ENCODE measurements around the gene EPS15. TPM values are rescaled to one million over a fixed set of nuclear protein-coding genes. Genes with fewer than 3 reads are reported as not detected.

The EPS15 gene
- total and polyA plus RNA-seq, 10 of the 15 experiments (the other 5 are each of a cell fraction or from before 2014, with no cell fraction given) = 24.7 to 87.8 (median 56.3) TPM

DNA sequence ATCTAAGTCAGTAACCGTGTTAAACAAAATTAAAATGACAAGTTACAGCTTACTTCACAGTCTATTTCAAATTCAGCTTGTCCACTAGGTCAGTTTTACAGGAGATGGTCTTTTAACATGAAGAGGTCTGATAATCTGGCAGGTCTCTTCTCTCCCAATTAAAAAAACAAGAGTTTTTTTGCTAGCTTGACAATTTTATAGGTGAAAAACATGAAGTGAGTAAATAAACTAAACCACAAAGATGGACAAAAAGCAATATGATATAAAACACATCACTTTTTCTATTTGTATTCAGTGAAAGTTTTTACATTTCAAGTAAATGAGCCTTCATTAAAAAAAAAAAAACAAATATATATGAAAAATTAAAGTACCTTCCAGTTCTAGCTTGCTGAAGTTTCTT, 163.7 kb downstream of the EPS15 start:
- SMC1A ChIA-PET (ENCODE audit: uncharacterized antibody, unreplicated experiment) = interaction anchor here (1.3 to 2.7 kb wide), 2 partner anchors 14 to 180 kb away, joined by 3 to 6 read pairs; no protein-coding TSS in a partner anchor
- H3K9ac ChIP-seq (ENCODE audit: control insufficient read depth, insufficient read depth, low read length) = no peak overlapping the region
- POLR2A ChIA-PET = interaction anchor here (0.7 kb wide), 1 partner anchor 77 kb away, joined by 3 read pairs; no protein-coding TSS in a partner anchor

DNA sequence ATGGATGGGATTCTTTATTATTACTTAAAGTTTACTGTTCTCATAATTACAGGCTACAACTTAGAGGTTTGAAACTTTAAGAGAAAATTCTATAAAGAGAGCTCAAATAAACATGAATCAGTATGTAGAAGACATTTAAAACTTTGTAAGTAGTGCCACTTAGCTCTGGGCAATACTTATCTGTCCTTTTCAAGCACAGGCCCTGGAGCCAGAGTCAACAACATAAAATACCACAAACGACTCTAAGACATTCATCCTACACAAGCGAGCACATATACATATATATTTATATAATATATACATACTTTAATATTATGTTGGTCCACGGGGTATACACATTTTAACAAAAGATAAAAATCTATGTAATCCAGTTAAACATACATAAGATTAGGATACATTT, 164.7 kb downstream of the EPS15 start:
- Histone ChIP-seq H3K9me3 (replicated peaks; ENCODE audit: control insufficient read depth, insufficient read depth, low read length) (no peaks in the 10 kb centered on the region), H3K9ac (ENCODE audit: control insufficient read depth, insufficient read depth, low read length) (no peak overlapping the region), H3K36me3 (ENCODE audit: control insufficient read depth in 2 of 2, insufficient read depth in 2 of 2, low read length in 1 of 2) (peaks cover 0 to 8% of the 10 kb centered on the region in 2 experiments; a peak in 1 of 4 replicates), H3K27ac (ENCODE audit: control insufficient read depth, insufficient read depth) (no peak overlapping the region), H3K4me1 (ENCODE audit: control insufficient read depth, insufficient read depth, low read length) (no peaks in the 10 kb centered on the region), H3K79me2 (ENCODE audit: control insufficient read depth, insufficient read depth, low read length) (no peaks in the 10 kb centered on the region), H2AFZ (ENCODE audit: control insufficient read depth, low read depth, low read length) (no peak overlapping the region), H4K20me1 (ENCODE audit: control insufficient read depth, insufficient read depth) (no peaks in the 10 kb centered on the region), H3K4me2 (ENCODE audit: control insufficient read depth, insufficient read depth) (no peak overlapping the region), H3K27me3 (replicated peaks in 1 of 2; ENCODE audit: control insufficient read depth in 2 of 2, insufficient read depth in 2 of 2, low read length in 1 of 2) (no peaks in the 10 kb centered on the region), H3K4me3 (no peak overlapping the region)
- in situ Hi-C loops (cut with MboI) (no loop called here), intact Hi-C loops (cut with micrococcal nuclease; ENCODE audit: unreplicated experiment) (no loop called here)
- FAIRE-seq (no peak), DNase-seq (ENCODE audit: low read depth, low spot score) (no peak), ATAC-seq (no peak)
- POLR2A ChIA-PET = interaction anchor here (0.6 kb wide), 1 partner anchor 229 kb away, joined by 4 read pairs; no protein-coding TSS in a partner anchor
- SMC1A ChIA-PET (ENCODE audit: uncharacterized antibody, unreplicated experiment) = interaction anchor here (2.3 to 2.7 kb wide), 2 partner anchors 8 to 181 kb away, joined by 6 read pairs; no protein-coding TSS in a partner anchor
- 95% methylated on average over 3 of the region's 3 CpGs for WGBS (ENCODE audit: insufficient coverage, insufficient replicate concordance, low lambda C conversion rate, missing lambda C conversion rate)
- CTCF ChIA-PET = interaction anchor here (0.6 to 1.3 kb wide), 2 partner anchors 20 to 57 kb away, joined by 3 read pairs; no protein-coding TSS in a partner anchor
- BruUV-seq (replicated peaks) = no TSS peak
- RAD21 ChIA-PET (ENCODE audit: unreplicated experiment) = no interaction called here
- TF ChIP-seq KAT2A (conservative IDR thresholded peaks at IDR 0.05; ENCODE audit: control insufficient read depth, low read depth, low read length) (no peak), NR2F1 (conservative IDR thresholded peaks at IDR 0.05) (no peak), BACH1 (IDR thresholded peaks at IDR 0.05; ENCODE audit: borderline replicate concordance) (no peak), CHD4 (IDR thresholded peaks at IDR 0.05) (no peak), EZH2 (IDR thresholded peaks at IDR 0.05; ENCODE audit: borderline replicate concordance, control insufficient read depth, low read depth, low read length) (no peak), ZNF207 (IDR thresholded peaks at IDR 0.05; ENCODE audit: borderline replicate concordance) (no peak), FOS (IDR thresholded peaks at IDR 0.05; ENCODE audit: borderline replicate concordance, extremely low read depth, insufficient read length) (no peak), MEF2A (IDR thresholded peaks at IDR 0.05; ENCODE audit: insufficient read depth, low read depth, low read length) (no peak)
- TF ChIP-seq, protein P1, sequence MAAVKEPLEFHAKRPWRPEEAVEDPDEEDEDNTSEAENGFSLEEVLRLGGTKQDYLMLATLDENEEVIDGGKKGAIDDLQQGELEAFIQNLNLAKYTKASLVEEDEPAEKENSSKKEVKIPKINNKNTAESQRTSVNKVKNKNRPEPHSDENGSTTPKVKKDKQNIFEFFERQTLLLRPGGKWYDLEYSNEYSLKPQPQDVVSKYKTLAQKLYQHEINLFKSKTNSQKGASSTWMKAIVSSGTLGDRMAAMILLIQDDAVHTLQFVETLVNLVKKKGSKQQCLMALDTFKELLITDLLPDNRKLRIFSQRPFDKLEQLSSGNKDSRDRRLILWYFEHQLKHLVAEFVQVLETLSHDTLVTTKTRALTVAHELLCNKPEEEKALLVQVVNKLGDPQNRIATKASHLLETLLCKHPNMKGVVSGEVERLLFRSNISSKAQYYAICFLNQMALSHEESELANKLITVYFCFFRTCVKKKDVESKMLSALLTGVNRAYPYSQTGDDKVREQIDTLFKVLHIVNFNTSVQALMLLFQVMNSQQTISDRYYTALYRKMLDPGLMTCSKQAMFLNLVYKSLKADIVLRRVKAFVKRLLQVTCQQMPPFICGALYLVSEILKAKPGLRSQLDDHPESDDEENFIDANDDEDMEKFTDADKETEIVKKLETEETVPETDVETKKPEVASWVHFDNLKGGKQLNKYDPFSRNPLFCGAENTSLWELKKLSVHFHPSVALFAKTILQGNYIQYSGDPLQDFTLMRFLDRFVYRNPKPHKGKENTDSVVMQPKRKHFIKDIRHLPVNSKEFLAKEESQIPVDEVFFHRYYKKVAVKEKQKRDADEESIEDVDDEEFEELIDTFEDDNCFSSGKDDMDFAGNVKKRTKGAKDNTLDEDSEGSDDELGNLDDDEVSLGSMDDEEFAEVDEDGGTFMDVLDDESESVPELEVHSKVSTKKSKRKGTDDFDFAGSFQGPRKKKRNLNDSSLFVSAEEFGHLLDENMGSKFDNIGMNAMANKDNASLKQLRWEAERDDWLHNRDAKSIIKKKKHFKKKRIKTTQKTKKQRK (IDR thresholded peaks at IDR 0.05; ENCODE audit: low read depth, low read length) = no peak
- TF ChIP-seq, protein P2, sequence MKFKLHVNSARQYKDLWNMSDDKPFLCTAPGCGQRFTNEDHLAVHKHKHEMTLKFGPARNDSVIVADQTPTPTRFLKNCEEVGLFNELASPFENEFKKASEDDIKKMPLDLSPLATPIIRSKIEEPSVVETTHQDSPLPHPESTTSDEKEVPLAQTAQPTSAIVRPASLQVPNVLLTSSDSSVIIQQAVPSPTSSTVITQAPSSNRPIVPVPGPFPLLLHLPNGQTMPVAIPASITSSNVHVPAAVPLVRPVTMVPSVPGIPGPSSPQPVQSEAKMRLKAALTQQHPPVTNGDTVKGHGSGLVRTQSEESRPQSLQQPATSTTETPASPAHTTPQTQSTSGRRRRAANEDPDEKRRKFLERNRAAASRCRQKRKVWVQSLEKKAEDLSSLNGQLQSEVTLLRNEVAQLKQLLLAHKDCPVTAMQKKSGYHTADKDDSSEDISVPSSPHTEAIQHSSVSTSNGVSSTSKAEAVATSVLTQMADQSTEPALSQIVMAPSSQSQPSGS (IDR thresholded peaks at IDR 0.05; ENCODE audit: low read length) = no peak

More for the DNA sequence above, 163.7 kb downstream of the EPS15 start:
- Histone ChIP-seq H3K4me2 (ENCODE audit: control insufficient read depth, insufficient read depth) (no peak overlapping the region), H3K4me1 (ENCODE audit: control insufficient read depth, insufficient read depth, low read length) (no peaks in the 10 kb centered on the region), H3K4me3 (no peak overlapping the region), H2AFZ (ENCODE audit: control insufficient read depth, low read depth, low read length) (no peak overlapping the region), H3K36me3 (ENCODE audit: control insufficient read depth in 2 of 2, insufficient read depth in 2 of 2, low read length in 1 of 2) (peaks cover 0 to 11% of the 10 kb centered on the region in 2 experiments; a peak in 3 of 4 replicates), H3K27ac (ENCODE audit: control insufficient read depth, insufficient read depth) (no peak overlapping the region), H3K9me3 (replicated peaks; ENCODE audit: control insufficient read depth, insufficient read depth, low read length) (no peaks in the 10 kb centered on the region), H3K79me2 (ENCODE audit: control insufficient read depth, insufficient read depth, low read length) (no peaks in the 10 kb centered on the region), H3K27me3 (replicated peaks in 1 of 2; ENCODE audit: control insufficient read depth in 2 of 2, insufficient read depth in 2 of 2, low read length in 1 of 2) (no peaks in the 10 kb centered on the region), H4K20me1 (ENCODE audit: control insufficient read depth, insufficient read depth) (no peaks in the 10 kb centered on the region)
- ChIA-PET CTCF (interaction anchor here (0.6 to 1.6 kb wide), 2 partner anchors 10 to 180 kb away, joined by 3 to 6 read pairs; no protein-coding TSS in a partner anchor), RAD21 (ENCODE audit: unreplicated experiment) (no interaction called here)
- DNase-seq (ENCODE audit: low read depth, low spot score) (no peak), FAIRE-seq (no peak), ATAC-seq (no peak)
- BruUV-seq (replicated peaks) = no TSS peak
- in situ Hi-C loops (cut with MboI) = no loop called here
- WGBS (ENCODE audit: insufficient coverage, insufficient replicate concordance, low lambda C conversion rate, missing lambda C conversion rate) = 96% methylated on average over 1 of the region's 1 CpG
- TF ChIP-seq NFIC (IDR thresholded peaks at IDR 0.05; ENCODE audit: low read depth, low read length) = no peak
- no peak for TF ChIP-seq FOXK2 (IDR thresholded peaks at IDR 0.05)
- no peak for TF ChIP-seq STAT3 (IDR thresholded peaks at IDR 0.05; ENCODE audit: low read depth, low read length)
- no peak for TF ChIP-seq PML (IDR thresholded peaks at IDR 0.05; ENCODE audit: low read length)
- intact Hi-C loops (cut with micrococcal nuclease; ENCODE audit: unreplicated experiment) = no loop called here
